HL-60 (cell line): ENCODE measurements around the gene PTBP1.

ENCODE experiments used
- DNase-seq, 2 experiments: peaks; one replicate each; pipeline ENCODE4 v3.0.0-alpha.2; 2010 to 2020; ENCODE audit warnings: low read depth in 1 of 2, low spot score in 1 of 2
- H3K27ac ChIP-seq: fragments of 250-450 bp; sonication (Bioruptor Pico); replicated peaks from 2 replicates; pipeline ENCODE4 v1.5.1; 2020; ENCODE audit warnings: mild to moderate bottlenecking, moderate library complexity
- H3K27me3 ChIP-seq: fragments of 250-450 bp; sonication (Bioruptor Pico); 2 replicates; pipeline ENCODE4 v1.5.1; 2021; ENCODE audit warnings: mild to moderate bottlenecking, moderate library complexity; ENCODE audit not compliant: insufficient read depth, poor library complexity, severe bottlenecking
- H3K4me3 ChIP-seq: replicated peaks from 2 replicates; pipeline ENCODE4 v1.5.1; 2011; ENCODE audit warnings: mild to moderate bottlenecking, control low read depth, low read length; ENCODE audit not compliant: insufficient read depth
- CTCF ChIP-seq: IDR thresholded peaks from one replicate; pipeline ENCODE4 v1.5.1; 2011; ENCODE audit warnings: low read length, control low read depth, inconsistent platforms; ENCODE audit not compliant: insufficient read depth
- GABPA ChIP-seq: IDR thresholded peaks from 2 replicates; pipeline ENCODE4 v1.6.1; 2012; ENCODE audit warnings: low read depth
- POLR2AphosphoS5 ChIP-seq: IDR thresholded peaks from 2 replicates; pipeline ENCODE4 v1.6.1; 2012; ENCODE audit warnings: low read depth
- SPI1 ChIP-seq: IDR thresholded peaks from 2 replicates; pipeline ENCODE4 v1.6.1; 2012; ENCODE audit warnings: low read depth, mild to moderate bottlenecking, borderline replicate concordance
- TF ChIP-seq, protein P1 (sequence below): IDR thresholded peaks from 2 replicates; pipeline ENCODE4 v1.6.1; 2012; ENCODE audit warnings: low read depth; ENCODE audit not compliant: insufficient replicate concordance

The PTBP1 gene

GRCh38 chr19:797528-798414 is 519 bp downstream of the PTBP1 start:
- H3K4me3 ChIP-seq = peak overlapping the region; percentile 98
- peak; percentile 59; the same call in 1 of the 2 replicates for TF ChIP-seq POLR2AphosphoS5
- TF ChIP-seq, protein P1, sequence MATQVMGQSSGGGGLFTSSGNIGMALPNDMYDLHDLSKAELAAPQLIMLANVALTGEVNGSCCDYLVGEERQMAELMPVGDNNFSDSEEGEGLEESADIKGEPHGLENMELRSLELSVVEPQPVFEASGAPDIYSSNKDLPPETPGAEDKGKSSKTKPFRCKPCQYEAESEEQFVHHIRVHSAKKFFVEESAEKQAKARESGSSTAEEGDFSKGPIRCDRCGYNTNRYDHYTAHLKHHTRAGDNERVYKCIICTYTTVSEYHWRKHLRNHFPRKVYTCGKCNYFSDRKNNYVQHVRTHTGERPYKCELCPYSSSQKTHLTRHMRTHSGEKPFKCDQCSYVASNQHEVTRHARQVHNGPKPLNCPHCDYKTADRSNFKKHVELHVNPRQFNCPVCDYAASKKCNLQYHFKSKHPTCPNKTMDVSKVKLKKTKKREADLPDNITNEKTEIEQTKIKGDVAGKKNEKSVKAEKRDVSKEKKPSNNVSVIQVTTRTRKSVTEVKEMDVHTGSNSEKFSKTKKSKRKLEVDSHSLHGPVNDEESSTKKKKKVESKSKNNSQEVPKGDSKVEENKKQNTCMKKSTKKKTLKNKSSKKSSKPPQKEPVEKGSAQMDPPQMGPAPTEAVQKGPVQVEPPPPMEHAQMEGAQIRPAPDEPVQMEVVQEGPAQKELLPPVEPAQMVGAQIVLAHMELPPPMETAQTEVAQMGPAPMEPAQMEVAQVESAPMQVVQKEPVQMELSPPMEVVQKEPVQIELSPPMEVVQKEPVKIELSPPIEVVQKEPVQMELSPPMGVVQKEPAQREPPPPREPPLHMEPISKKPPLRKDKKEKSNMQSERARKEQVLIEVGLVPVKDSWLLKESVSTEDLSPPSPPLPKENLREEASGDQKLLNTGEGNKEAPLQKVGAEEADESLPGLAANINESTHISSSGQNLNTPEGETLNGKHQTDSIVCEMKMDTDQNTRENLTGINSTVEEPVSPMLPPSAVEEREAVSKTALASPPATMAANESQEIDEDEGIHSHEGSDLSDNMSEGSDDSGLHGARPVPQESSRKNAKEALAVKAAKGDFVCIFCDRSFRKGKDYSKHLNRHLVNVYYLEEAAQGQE = no peak
- no peak for TF ChIP-seq GABPA
- TF ChIP-seq CTCF = no peak
- no peak for TF ChIP-seq SPI1
- H3K27ac ChIP-seq = peak overlapping the region; percentile 95
- DNase-seq = peak; percentile 79 to 82
- H3K27me3 ChIP-seq = no peaks in the 10 kb centered on the region

GRCh38 chr19:798415-799075 is 1.3 kb downstream of the PTBP1 start:
- H3K27ac ChIP-seq = peak overlapping the region; percentile 95
- peak overlapping the region; percentile 98 for H3K4me3 ChIP-seq
- H3K27me3 ChIP-seq = no peaks in the 10 kb centered on the region
- TF ChIP-seq POLR2AphosphoS5 = peak; percentile 8; the same call in 1 of the 2 replicates
- no peak for TF ChIP-seq GABPA
- TF ChIP-seq SPI1 = no peak
- no peak for DNase-seq

GRCh38 chr19:799076-799881 is 2.0 kb downstream of the PTBP1 start:
- peak overlapping the region; percentile 95 for H3K27ac ChIP-seq
- TF ChIP-seq, protein P1 = no peak
- no peak for TF ChIP-seq SPI1
- no peak for TF ChIP-seq CTCF
- TF ChIP-seq GABPA = no peak
- TF ChIP-seq POLR2AphosphoS5 = 0 out of 2 replicates have a peak, but pooled peaks have one; percentile 23
- peak overlapping the region; percentile 98 for H3K4me3 ChIP-seq
- no peaks in the 10 kb centered on the region for H3K27me3 ChIP-seq
- DNase-seq = peak; percentile 45 to 56
